Uterus (tissue), 2 donors: Measurements from ENCODE around the gene FAM229A.

ENCODE experiments used
- POLR2A ChIP-seq, 2 donors: fragments of 450-650 bp; IDR thresholded peaks; one replicate each; pipeline ENCODE4 v1.6.1; 2016; ENCODE audit warnings: antibody characterized with exemption in 2 of 2, mild to moderate bottlenecking in 1 of 2, moderate library complexity in 1 of 2
- TF ChIP-seq, protein P1 (sequence below), 4 experiments: fragments of 200-600 bp in 2 of 4; fragments of 450-650 bp in 2 of 4; sonication (generic) in 2 of 4; IDR thresholded peaks; one replicate each; pipeline ENCODE4 v1.5.1; 2016 to 2019; ENCODE audit warnings: antibody characterized with exemption in 4 of 4, mild to moderate bottlenecking in 2 of 4, moderate library complexity in 1 of 4

DNA sequence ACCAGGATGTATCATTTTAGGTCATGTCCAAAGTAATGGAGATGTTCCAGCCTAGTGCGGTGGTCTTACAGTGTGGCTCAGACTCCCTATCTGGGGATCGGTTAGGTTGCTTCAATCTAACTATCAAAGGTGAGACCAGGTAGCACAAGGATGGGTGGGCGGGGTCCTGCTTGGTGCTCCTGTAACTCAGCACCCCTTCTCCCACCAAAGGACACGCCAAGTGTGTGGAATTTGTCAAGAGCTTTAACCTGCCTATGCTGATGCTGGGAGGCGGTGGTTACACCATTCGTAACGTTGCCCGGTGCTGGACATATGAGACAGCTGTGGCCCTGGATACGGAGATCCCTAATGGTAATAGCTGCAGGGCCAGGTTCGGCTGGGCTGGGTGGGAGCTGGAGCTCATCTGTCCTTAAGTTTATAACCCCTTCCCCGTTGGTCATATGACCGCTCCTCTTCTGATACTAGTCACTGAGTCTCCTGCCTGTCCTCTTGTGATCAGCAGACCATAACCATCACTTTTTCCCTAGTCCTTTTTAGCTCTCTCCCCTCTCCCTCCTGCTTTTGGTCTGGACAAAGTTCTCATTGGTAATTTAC, 31.6 kb downstream of the FAM229A start:
- TF ChIP-seq, protein P1, sequence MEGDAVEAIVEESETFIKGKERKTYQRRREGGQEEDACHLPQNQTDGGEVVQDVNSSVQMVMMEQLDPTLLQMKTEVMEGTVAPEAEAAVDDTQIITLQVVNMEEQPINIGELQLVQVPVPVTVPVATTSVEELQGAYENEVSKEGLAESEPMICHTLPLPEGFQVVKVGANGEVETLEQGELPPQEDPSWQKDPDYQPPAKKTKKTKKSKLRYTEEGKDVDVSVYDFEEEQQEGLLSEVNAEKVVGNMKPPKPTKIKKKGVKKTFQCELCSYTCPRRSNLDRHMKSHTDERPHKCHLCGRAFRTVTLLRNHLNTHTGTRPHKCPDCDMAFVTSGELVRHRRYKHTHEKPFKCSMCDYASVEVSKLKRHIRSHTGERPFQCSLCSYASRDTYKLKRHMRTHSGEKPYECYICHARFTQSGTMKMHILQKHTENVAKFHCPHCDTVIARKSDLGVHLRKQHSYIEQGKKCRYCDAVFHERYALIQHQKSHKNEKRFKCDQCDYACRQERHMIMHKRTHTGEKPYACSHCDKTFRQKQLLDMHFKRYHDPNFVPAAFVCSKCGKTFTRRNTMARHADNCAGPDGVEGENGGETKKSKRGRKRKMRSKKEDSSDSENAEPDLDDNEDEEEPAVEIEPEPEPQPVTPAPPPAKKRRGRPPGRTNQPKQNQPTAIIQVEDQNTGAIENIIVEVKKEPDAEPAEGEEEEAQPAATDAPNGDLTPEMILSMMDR (IDR thresholded peaks at IDR 0.05), result no peak
- TF ChIP-seq POLR2A (IDR thresholded peaks at IDR 0.05), result no peak
